HepG2 (cell line): ENCODE results near the gene AIMP2. TPM values are rescaled to one million over a fixed set of nuclear protein-coding genes. Genes with fewer than 3 reads are reported as not detected.

Experiments
- CEBPZ ChIP-seq: IDR thresholded peaks from 2 replicates; pipeline ENCODE4 v1.6.1; 2012; ENCODE audit warnings: low read length, improper control_type of control experiment
- CENPX ChIP-seq: sonication (generic); formaldehyde crosslinking; IDR thresholded peaks from 2 replicates; pipeline ENCODE4 v1.9.0; 2021; ENCODE audit warnings: mild to moderate bottlenecking, missing genetic modification reagents, moderate library complexity
- HMGXB4 ChIP-seq, 2 experiments: sonication (generic) in 1 of 2; formaldehyde crosslinking in 1 of 2; IDR thresholded peaks; 2 replicates each; pipeline versions ENCODE4 v1.4.0 to v1.6.1; 2018 to 2020; ENCODE audit warnings: missing genetic modification reagents in 2 of 2, borderline replicate concordance in 1 of 2, low read depth in 1 of 2, mild to moderate bottlenecking in 1 of 2, missing biosample characterization in 1 of 2
- IKZF1 ChIP-seq: fragments of 450-650 bp; IDR thresholded peaks from 2 replicates; pipeline ENCODE4 v1.7.1; 2016
- IKZF5 ChIP-seq: IDR thresholded peaks from 2 replicates; pipeline ENCODE4 v1.6.1; 2018; ENCODE audit warnings: missing genetic modification reagents, mild to moderate bottlenecking, missing compliant biosample characterization
- KLF9 ChIP-seq: IDR thresholded peaks from 2 replicates; pipeline ENCODE4 v1.6.1; 2016; ENCODE audit warnings: low read depth
- MATR3 ChIP-seq: sonication (generic); formaldehyde crosslinking; IDR thresholded peaks from 2 replicates; pipeline ENCODE4 v1.4.0; 2020; ENCODE audit warnings: missing genetic modification reagents
- MBD4 ChIP-seq: IDR thresholded peaks from 2 replicates; pipeline ENCODE4 v1.6.1; 2012; ENCODE audit warnings: low read length, inconsistent platforms, borderline replicate concordance
- MIER2 ChIP-seq: IDR thresholded peaks from 2 replicates; pipeline ENCODE4 v1.6.1; 2016; ENCODE audit warnings: missing biosample characterization, missing genetic modification reagents
- PAF1 ChIP-seq: IDR thresholded peaks from 2 replicates; pipeline ENCODE4 v1.6.1; 2016; ENCODE audit warnings: missing genetic modification reagents, missing compliant biosample characterization
- PRMT3 ChIP-seq: sonication (generic); formaldehyde crosslinking; IDR thresholded peaks from 2 replicates; pipeline ENCODE4 v1.8.1; 2022; ENCODE audit warnings: low read depth, mild to moderate bottlenecking, moderate library complexity, missing genetic modification reagents, borderline replicate concordance
- SMARCC2 ChIP-seq: fragments of 450-650 bp; IDR thresholded peaks from 2 replicates; pipeline ENCODE4 v1.6.1; 2017; ENCODE audit warnings: antibody characterized with exemption, mild to moderate bottlenecking
- SSRP1 ChIP-seq: IDR thresholded peaks from 2 replicates; pipeline ENCODE4 v1.6.1; 2016; ENCODE audit warnings: control low read depth
- ZBTB42 ChIP-seq: sonication (generic); formaldehyde crosslinking; IDR thresholded peaks from 2 replicates; pipeline ENCODE4 v1.5.0; 2020; ENCODE audit warnings: mild to moderate bottlenecking, missing genetic modification reagents
- ZIK1 ChIP-seq: sonication (generic); formaldehyde crosslinking; IDR thresholded peaks from 2 replicates; pipeline ENCODE4 v1.5.0; 2020; ENCODE audit warnings: mild to moderate bottlenecking, low read depth, missing genetic modification reagents, borderline replicate concordance
- ZNF20 ChIP-seq: sonication (generic); formaldehyde crosslinking; IDR thresholded peaks from 2 replicates; pipeline ENCODE4 v1.4.0; 2020; ENCODE audit warnings: mild to moderate bottlenecking, moderate library complexity, missing genetic modification reagents
- ZNF282 ChIP-seq: fragments of 450-650 bp; IDR thresholded peaks from 2 replicates; pipeline ENCODE4 v1.6.1; 2018; ENCODE audit not compliant: partially characterized antibody
- ZNF430 ChIP-seq: sonication (generic); formaldehyde crosslinking; IDR thresholded peaks from 2 replicates; pipeline ENCODE4 v1.9.0; 2021; ENCODE audit warnings: mild to moderate bottlenecking, missing genetic modification reagents
- ZNF543 ChIP-seq: sonication (generic); formaldehyde crosslinking; IDR thresholded peaks from 2 replicates; pipeline ENCODE4 v1.4.0; 2020; ENCODE audit warnings: mild to moderate bottlenecking, missing genetic modification reagents
- ZNF598 ChIP-seq: sonication (generic); formaldehyde crosslinking; IDR thresholded peaks from 2 replicates; pipeline ENCODE4 v1.5.1; 2020; ENCODE audit warnings: mild to moderate bottlenecking, missing genetic modification reagents, borderline replicate concordance
- ZNF788 ChIP-seq: sonication (generic); formaldehyde crosslinking; IDR thresholded peaks from 2 replicates; pipeline ENCODE4 v1.5.0; 2020; ENCODE audit warnings: mild to moderate bottlenecking, missing genetic modification reagents, borderline replicate concordance
- polyA plus RNA-seq, 8 experiments: library from polyadenylated mRNA; depleted of rRNA in 3 of 8; stranded (reverse) in 7 of 8; unstranded in 1 of 8; fragments of >200 nt; fragmentation: Illumina TruSeq in 4 of 8; extraction: Trizol in 4 of 8; gene quantifications; 2 replicates each; pipeline versions ENCODE4 v1.2.1 to v1.2.3, GENCODE V29; 2011 to 2016; ENCODE audit warnings: low read depth in 4 of 8, missing spikeins in 1 of 8, mixed read lengths in 1 of 8; ENCODE audit not compliant: insufficient read depth in 1 of 8
- total RNA-seq, 5 experiments: library from RNA; depleted of rRNA; stranded (reverse); fragments of >200 nt; fragmentation: Illumina TruSeq; extraction: Trizol; gene quantifications; 2 replicates each; pipeline ENCODE4 v1.2.3, GENCODE V29; 2016; ENCODE audit warnings: low read depth in 1 of 5

The AIMP2 gene
- total and polyA plus RNA-seq, 2 of the 13 experiments (the other 11 are each of a cell fraction or from before 2014, with no cell fraction given), result 38.2 to 84.9 TPM

DNA sequence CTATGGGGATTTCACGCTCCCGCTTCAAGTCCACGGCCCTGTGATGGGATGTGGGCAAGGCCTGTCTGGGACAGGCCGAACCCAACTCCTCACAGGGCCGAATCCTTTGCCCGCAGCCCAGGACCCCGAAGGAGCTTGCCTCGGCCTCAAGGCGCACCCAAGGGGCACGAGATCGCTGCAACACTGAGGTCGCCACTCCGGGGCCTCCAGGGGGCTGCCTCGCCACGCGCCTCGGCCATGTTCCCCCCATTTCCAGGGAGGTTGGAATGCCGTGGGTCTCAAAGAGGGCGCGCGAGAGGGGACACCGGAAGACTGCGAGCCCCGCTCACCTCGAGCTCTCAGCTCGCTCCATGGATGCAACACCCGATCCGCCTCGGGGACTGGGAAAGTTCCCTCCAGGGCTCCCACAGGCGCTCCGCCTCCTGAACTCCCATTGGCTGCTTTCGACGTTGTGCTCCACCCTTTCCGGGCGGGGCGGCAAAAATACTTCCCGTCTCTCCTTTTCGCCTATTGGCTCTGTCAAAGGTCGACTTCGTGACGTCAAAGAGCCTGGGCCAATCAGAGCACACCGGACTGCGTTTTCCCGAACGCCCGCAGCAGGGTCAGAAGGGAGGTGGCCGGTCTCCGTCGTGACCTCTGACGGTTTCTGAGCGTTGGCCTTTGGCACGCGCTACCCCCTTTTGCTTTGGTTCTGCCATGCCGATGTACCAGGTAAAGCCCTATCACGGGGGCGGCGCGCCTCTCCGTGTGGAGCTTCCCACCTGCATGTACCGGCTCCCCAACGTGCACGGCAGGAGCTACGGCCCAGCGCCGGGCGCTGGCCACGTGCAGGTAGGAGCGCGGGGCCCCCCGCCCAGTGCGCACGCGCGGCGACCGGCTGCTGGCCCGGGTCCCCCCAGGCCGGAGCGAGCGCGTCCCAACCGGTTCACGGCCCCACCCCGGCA, at the start of gene AIMP2, which contains the start of gene PMS2 (continued):
- TF ChIP-seq CEBPZ (no peak), ZNF598 (CRISPR knock-in tag) (peak; percentile 99), MBD4 (no peak), PRMT3 (CRISPR knock-in tag) (no peak; the same call in none of the 2 replicates), ZNF20 (no peak), ZNF282 (no peak), ZIK1 (peak; percentile 100), SSRP1 (CRISPR knock-in tag) (0 out of 2 replicates have a peak, but pooled peaks have one; percentile 37), MATR3 (no peak), ZNF788 (CRISPR knock-in tag) (peak; percentile 95), SMARCC2 (no peak), HMGXB4 (CRISPR knock-in tag; IDR thresholded peaks at IDR 0.05; ENCODE audit: borderline replicate concordance in 1 of 2, low read depth in 1 of 2) (peak; percentile 88 to 93), KLF9 (peak; percentile 83; the same call in 1 of the 2 replicates), ZNF543 (CRISPR knock-in tag) (peak; percentile 99), IKZF5 (peak; percentile 99), IKZF1 (no peak), ZNF430 (peak; percentile 99), MIER2 (CRISPR knock-in tag) (no peak; the same call in 1 of the 2 replicates), PAF1 (peak; percentile 72; the same call in 1 of the 2 replicates), CENPX (CRISPR knock-in tag) (no peak), ZBTB42 (CRISPR knock-in tag) (peak; percentile 97)
